T-helper 9 cell (primary cell): ENCODE results near the gene HSDL2.

Experiments used
- DNase-seq: peaks from one replicate; pipeline ENCODE4 v3.0.0-alpha.2; 2020

Gene HSDL2

GRCh38 chr9:112462855-112463254 is 82.9 kb downstream of the HSDL2 start:
- DNase-seq, result no peak

DNA sequence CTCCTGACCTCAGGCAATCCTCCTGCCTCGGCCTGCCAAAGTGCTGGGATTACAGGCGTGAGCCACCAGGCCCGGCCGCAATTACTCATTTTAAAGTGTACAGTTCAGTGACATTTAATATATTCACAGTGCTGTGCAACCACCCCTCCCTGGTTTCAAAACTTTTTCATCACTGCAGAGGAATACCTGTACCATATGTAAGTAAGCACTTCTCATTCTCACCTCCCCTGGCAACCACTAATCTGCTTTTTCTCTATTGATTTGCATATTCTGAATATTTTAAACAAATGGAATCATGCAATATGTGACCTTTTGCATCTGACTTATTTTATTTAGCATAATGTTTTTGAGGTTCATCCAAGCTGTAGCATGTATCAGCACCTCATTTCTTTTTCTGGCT is 85.4 kb downstream of the HSDL2 start:
- no peak for DNase-seq

GRCh38 chr9:112472996-112473395 is 93.1 kb downstream of the HSDL2 start:
- no peak for DNase-seq

GRCh38 chr9:112473986-112474385 is 94.1 kb downstream of the HSDL2 start:
- no peak for DNase-seq

- DNase-seq, result no peak
Measured at GRCh38 chr9:112475318-112475717, 95.4 kb downstream of the HSDL2 start.

GRCh38 chr9:112477330-112477729 is 97.4 kb downstream of the HSDL2 start:
- no peak for DNase-seq

DNA sequence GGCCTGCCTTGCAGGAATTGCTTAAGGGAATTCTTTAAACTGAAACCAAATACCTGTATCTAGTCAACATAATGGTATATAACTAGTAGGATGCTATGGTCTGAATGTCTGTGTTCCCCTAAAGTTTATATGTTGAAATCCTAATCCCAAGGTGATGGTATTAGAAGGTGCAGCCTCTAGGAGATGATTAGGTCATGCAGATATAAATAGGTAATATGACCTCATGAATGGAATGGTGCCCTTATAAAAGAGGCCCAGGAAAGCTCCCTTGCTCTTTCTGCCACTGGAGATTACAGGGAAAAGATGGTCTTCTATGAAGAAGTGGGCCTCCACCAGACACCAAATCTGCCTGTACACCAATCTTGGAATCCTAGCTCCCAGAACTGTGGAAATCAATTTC is 99.3 kb downstream of the HSDL2 start:
- DNase-seq, result no peak

- DNase-seq, result no peak
Measured at GRCh38 chr9:112484607-112485006, 104.7 kb downstream of the HSDL2 start.

DNA sequence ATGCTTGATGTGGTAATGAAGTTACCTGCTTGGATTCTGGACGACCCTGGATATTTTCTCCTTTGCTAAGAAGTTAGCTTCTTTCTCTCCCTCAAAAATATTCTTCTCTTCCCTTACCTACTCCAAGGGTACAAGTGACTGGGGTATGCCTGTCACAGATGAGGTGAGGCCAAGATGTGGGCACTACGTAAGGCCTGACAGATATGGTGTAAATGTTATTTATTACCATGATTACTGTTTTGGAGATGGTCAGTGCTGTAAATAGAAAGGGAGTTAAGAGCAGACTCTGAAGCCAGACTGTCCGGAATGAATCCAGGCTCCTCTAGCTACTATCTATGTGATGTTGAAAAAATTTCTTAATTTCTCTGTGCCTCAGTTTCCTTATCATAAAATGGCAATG is 105.7 kb downstream of the HSDL2 start:
- DNase-seq, result no peak

DNA sequence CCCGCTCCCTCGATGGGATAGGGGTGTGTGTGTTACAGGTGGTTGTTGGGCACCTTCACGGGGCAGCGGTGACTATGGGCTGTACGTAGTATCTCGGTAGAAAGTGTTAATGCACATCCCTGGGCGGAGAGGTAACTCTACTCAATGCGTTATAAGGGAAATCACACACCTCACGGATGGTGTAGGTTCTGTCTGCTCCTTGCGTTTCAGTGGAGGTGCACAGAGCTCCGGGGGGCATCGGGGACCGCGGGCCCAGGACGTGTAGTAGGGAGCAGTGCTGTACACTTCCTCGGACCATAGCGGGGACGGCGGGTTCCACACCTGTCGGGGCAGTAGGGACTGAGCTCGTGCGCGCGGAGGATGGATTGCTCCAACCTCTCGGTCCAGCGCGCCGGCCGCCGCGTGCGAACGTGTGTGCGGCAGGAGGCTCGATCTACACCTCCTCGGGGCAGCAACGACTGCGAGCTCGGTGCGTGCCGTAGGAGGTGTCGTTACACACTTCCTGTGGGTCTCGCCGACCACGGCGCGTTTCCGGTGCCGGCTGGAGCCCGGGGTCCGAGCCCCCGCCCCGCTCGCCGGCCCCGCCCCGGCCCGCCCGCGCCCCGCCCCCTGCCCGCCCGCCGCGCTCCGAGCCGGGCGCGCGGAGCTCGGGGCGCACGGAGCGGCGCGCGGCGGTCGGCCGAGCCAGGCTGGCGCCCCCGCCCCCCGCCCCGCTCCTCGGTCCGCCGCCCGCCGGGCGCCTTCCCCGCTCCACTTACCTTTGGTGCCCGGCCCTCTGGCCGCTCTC is 106.5 kb downstream of the HSDL2 start, which contains the start of gene KIAA1958:
KIAA1958 (plus strand) TSS at position 607 of the 787 bp plus-strand sequence. CDS start 87,254 bp downstream, outside the sequence.
- peak; percentile 60 for DNase-seq

DNA sequence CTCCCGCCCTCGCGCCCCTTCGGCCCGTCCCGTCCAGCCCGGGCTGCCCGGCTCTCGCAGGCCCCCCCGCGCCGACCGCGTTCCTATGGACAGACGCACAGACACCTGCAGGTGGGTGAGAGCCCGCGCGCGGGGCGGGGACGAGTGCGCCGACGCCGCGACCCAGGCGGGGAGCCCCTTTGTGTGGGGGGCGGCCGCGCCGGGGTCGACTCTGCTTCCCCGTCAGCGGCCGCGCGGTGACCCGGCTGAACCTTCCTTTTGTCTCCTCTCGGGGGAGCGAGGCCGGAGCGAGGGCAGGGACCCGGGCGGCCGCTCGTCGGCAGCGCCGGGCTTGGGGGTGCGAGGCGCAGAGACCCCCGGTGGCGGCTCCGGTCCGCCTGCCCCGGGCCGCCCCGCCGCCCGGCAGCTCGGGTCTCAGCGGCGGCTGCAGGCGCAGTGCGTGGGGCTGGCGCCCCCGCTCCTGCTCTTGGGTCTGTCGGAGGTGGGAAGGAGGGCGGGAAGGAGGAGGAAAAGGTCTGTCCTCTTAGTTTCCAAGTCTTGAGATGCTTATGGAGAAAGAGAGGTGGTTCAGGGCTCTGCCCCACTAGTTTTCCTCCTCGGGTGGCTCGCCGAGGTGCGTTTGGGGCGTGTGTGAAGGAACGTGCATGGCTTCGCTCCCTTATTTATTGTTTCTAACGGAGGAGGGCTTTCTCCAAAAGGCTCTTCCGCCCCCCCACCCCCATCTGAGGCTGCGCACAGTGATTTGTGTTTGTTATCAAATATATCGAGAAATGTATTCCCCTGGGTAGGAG is 107.3 kb downstream of the HSDL2 start:
- DNase-seq, result peak; percentile 18

DNA sequence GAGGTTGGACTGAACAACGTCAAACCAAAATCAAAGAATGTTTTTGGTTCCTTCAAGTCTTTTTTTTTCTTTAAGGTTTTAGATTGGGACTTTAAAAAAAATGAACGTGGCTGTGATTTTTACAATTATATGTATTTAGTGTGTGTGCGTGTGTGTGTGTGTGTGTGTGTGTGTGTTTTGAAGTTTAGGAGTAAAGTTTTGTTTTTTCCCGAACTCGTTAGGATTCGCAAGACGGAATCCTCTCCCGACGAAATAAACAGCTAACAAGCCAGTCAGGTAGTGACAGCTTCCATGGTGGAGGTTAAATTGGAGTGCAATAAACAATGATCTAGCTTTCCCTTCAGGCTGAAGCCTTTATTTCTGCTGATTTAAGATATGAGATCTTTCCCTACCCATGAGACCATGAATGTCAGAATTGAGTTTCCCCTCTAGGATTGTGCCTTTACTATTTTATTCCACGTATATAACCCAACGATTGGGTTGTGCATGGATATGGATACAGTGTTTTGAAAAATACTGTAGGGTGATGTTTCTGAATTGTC is 108.0 kb downstream of the HSDL2 start:
- DNase-seq, result no peak

DNA sequence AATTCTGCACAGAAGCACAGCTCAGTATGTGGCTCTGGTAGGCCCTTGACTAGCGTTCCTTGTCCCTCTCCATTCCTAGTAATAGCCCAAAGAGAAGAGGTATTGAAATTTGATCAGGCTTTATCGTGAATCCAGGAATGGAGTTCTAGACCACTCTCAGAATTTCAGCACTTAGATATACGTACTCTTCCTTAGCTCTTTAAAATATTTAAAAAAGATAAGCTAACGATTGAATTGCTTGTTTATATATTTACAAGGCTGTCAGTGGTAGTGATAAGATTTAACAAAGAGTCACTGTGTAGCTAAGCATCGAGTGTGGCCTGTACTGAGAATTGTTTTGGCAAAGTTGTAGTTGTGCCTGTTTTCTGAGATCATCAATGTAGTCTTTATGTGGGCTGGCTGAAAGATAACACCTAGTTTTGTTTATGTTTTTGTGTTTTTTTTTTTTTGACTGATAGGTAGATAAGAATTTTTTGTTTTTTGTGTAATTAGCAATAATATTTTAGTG is 109.2 kb downstream of the HSDL2 start:
- DNase-seq, result no peak

GRCh38 chr9:112489876-112490666 is 110.2 kb downstream of the HSDL2 start:
- DNase-seq, result no peak

DNA sequence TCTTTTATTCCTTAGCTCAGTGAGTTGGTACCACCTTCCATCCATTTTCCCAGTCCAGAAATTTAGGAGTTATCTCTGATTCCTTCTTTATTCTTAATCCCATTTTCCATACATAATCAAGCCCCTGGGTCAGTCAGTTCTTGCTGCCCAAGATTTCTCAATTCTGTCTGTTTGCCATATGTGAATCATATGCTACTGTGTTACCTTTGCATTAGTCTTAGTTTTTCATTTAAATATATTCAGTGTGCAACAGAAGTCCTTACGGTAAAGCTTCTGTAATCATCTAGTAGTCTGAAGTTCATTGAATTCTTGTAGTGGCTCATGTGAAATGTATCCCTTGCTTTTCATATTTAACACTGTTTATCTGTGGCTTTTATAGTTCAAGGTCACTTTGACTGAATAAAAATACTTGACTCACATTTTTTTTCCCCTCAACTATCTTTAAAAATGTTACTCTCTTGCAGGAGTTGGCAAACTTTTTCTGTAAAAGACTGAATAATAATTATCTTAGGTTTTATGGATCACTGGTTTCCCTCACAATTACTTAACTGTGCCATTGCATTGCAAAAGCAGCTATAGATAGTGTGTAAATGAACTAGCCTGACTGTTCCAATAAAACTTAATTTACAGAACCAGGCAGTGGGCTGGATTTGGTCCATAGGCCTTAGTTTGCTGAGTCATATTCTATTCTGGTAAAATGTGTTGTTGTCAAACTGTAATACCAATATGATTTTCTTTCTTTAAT is 113.7 kb downstream of the HSDL2 start:
- DNase-seq, result no peak

DNA sequence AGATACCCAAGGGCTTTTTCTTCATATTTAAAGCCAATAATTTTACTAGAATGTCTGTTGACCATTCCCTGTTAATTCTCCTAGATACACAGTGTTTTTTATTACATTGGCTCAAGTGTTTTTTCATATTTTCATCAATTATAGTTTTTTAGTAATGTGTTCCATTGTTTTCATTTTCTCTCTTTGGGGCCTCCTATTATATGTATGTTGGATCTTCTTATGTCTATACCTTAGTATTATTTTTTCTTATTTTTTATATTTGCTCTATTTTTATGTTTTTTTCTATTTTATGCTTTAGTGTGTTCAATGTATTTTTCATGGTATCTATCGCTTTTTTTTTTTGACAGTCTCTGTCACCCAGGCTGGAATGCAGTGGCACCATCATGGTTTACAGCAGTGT is 114.2 kb downstream of the HSDL2 start:
- no peak for DNase-seq

DNA sequence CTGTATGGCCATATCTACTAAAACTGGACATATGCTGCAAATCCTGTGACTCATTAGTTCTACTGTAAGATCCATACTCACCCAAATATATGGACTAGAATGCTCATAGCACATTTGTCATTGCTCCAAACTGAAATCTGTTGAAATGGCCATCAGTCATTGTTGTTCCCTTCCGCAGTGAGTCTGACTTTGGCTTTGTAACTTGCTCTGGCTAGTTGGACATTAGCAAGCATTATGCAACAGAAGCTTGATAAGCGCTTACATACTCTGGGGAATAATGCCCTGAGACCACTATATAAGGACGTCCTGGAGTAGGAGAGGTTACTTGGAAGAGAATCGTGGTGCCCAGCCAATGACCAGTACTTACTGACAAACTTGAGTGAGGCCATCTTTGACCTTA is 115.7 kb downstream of the HSDL2 start:
- DNase-seq, result no peak

GRCh38 chr9:112496074-112496722 is 116.3 kb downstream of the HSDL2 start:
- no peak for DNase-seq

GRCh38 chr9:112500842-112501241 is 120.9 kb downstream of the HSDL2 start:
- no peak for DNase-seq

- DNase-seq, result no peak
Measured at GRCh38 chr9:112501287-112501686, 121.4 kb downstream of the HSDL2 start.

GRCh38 chr9:112502175-112502946 is 122.5 kb downstream of the HSDL2 start:
- DNase-seq, result no peak
